ENCODE results near the gene ZNF367.
"Not testable (repeated sequence)": the region's sequence is repeated elsewhere in the genome, so short reads cannot be mapped to it uniquely, and the experiment has no call there.

ZNF367 gene

GRCh38 chr9:96400132-96400910 lies 17.8 kb downstream of the ZNF367 start:
- DNase-seq (ENCODE audit: low read depth, low spot score) = no peak

- no peak for DNase-seq (ENCODE audit: low read depth, low spot score)
Measured at GRCh38 chr9:96399325-96399633, 18.9 kb downstream of the ZNF367 start.

- DNase-seq (ENCODE audit: low read depth, low spot score) = no peak
Measured at GRCh38 chr9:96398582-96399324, 19.4 kb downstream of the ZNF367 start.

- DNase-seq (ENCODE audit: low read depth, low spot score) = no peak
Measured at GRCh38 chr9:96395964-96396363, 22.2 kb downstream of the ZNF367 start.

- DNase-seq (ENCODE audit: low read depth, low spot score) = no peak
Measured at GRCh38 chr9:96394832-96395496, 23.2 kb downstream of the ZNF367 start.

- no peak for DNase-seq (ENCODE audit: low read depth, low spot score)
Measured at GRCh38 chr9:96392263-96392662, 25.9 kb downstream of the ZNF367 start.

- DNase-seq (ENCODE audit: low read depth, low spot score) = no peak
Measured at GRCh38 chr9:96391021-96391765, 27.0 kb downstream of the ZNF367 start.

GRCh38 chr9:96388144-96388543 lies 30.0 kb downstream of the ZNF367 start:
- DNase-seq (ENCODE audit: low read depth, low spot score) = no peak

GRCh38 chr9:96386157-96386556 lies 32.0 kb downstream of the ZNF367 start:
- no peak for DNase-seq (ENCODE audit: low read depth, low spot score)

GRCh38 chr9:96383165-96383942 lies 34.8 kb downstream of the ZNF367 start, which contains the start of gene SLC35D2:
Gene SLC35D2 (minus strand): TSS chr9:96383711. CDS start chr9:96383634, 77 bp downstream.
- peak; percentile 85 for DNase-seq (ENCODE audit: low read depth, low spot score)

GRCh38 chr9:96382839-96383164 lies 35.4 kb downstream of the ZNF367 start:
- DNase-seq (ENCODE audit: low read depth, low spot score) = no peak

GRCh38 chr9:96382175-96382574 lies 36.0 kb downstream of the ZNF367 start:
- DNase-seq (ENCODE audit: low read depth, low spot score) = no peak

- no peak for DNase-seq (ENCODE audit: low read depth, low spot score)
Measured at GRCh38 chr9:96381696-96382095, 36.5 kb downstream of the ZNF367 start.

- DNase-seq (ENCODE audit: low read depth, low spot score) = no peak
Measured at GRCh38 chr9:96381125-96381524, 37.0 kb downstream of the ZNF367 start.

GRCh38 chr9:96379461-96379860 lies 38.7 kb downstream of the ZNF367 start:
- DNase-seq (ENCODE audit: low read depth, low spot score) = no peak

- no peak for DNase-seq (ENCODE audit: low read depth, low spot score)
Measured at GRCh38 chr9:96378187-96378586, 40.0 kb downstream of the ZNF367 start.

- DNase-seq (ENCODE audit: low read depth, low spot score) = peak; percentile 18
Measured at GRCh38 chr9:96376891-96377874, 41.0 kb downstream of the ZNF367 start.

GRCh38 chr9:96375507-96375906 lies 42.7 kb downstream of the ZNF367 start:
- not testable (repeated sequence) for DNase-seq (ENCODE audit: low read depth, low spot score)

- no peak for DNase-seq (ENCODE audit: low read depth, low spot score)
Measured at GRCh38 chr9:96367943-96368342, 50.2 kb downstream of the ZNF367 start.

All from ELF-1 (cell line).